IMR-90 (cell line): ENCODE results near the gene MALSU1. TPM values are rescaled to one million over a fixed set of nuclear protein-coding genes. Genes with fewer than 3 reads are reported as not detected.

Source experiments
- ATAC-seq: fragments of 200-7000 bp; cut with Tn5 transposase; 2 replicates; pipeline ENCODE4 v1.9.1; 2020; ENCODE audit warnings: low read depth, mild to moderate bottlenecking, moderate library complexity
- BruUV-seq: library from RNA; stranded (reverse); fragments of 400-500 nt; replicated peaks from 2 replicates; lab custom pipeline; 2021; lab: Mats Ljungman, UMichigan
- CTCF ChIA-PET: fragments of 300-600 bp; formaldehyde crosslinking; extraction: SDS; loops from one replicate; lab custom pipeline; 2021; ENCODE audit warnings: antibody characterized with exemption; lab: Yijun Ruan, JAX
- POLR2A ChIA-PET: fragments of 300-600 bp; sonication (Branson Sonifier 250); formaldehyde crosslinking; loops from one replicate; lab custom pipeline; 2022; ENCODE audit warnings: antibody characterized with exemption; ENCODE audit not compliant: unreplicated experiment; lab: Charles Lee
- DNase-seq: peaks from one replicate; pipeline ENCODE4 v3.0.0; 2013
- H2AFZ ChIP-seq: replicated peaks from 2 replicates; pipeline ENCODE3; 2013; ENCODE audit warnings: low read length, mild to moderate bottlenecking; ENCODE audit not compliant: poor library complexity
- H2AK5ac ChIP-seq: 2 replicates; pipeline ENCODE4 v1.6.1; 2013; ENCODE audit warnings: low read depth, low read length, inconsistent platforms
- H2AK9ac ChIP-seq: replicated peaks from 2 replicates; pipeline ENCODE3; 2013; ENCODE audit warnings: mild to moderate bottlenecking, low read depth, low read length, moderate library complexity; ENCODE audit not compliant: poor library complexity
- H2BK120ac ChIP-seq: 2 replicates; pipeline ENCODE4 v1.6.1; 2013; ENCODE audit warnings: low read depth, low read length, inconsistent platforms
- H2BK15ac ChIP-seq: 3 replicates; pipeline ENCODE4 v1.6.1; 2013; ENCODE audit warnings: low read depth, low read length, inconsistent platforms
- H2BK20ac ChIP-seq: 2 replicates; pipeline ENCODE4 v1.6.1; 2013; ENCODE audit warnings: low read depth, mild to moderate bottlenecking, inconsistent platforms, low read length, moderate library complexity
- H2BK5ac ChIP-seq: 2 replicates; pipeline ENCODE4 v1.6.1; 2013; ENCODE audit warnings: mild to moderate bottlenecking, low read depth, low read length, inconsistent platforms; ENCODE audit not compliant: poor library complexity, severe bottlenecking
- H3K14ac ChIP-seq: replicated peaks from 2 replicates; pipeline ENCODE4 v1.6.1; 2013; ENCODE audit warnings: low read depth, low read length, inconsistent platforms
- H3K18ac ChIP-seq: 2 replicates; pipeline ENCODE4 v1.6.1; 2013; ENCODE audit warnings: low read depth, low read length, control low read depth
- H3K23ac ChIP-seq: 2 replicates; pipeline ENCODE4 v1.6.1; 2013; ENCODE audit warnings: low read depth, low read length, inconsistent platforms
- H3K27ac ChIP-seq: 2 replicates; pipeline ENCODE4 v1.5.1; 2013; ENCODE audit warnings: mild to moderate bottlenecking, control low read depth, low read length; ENCODE audit not compliant: insufficient read depth
- H3K27me3 ChIP-seq: 2 replicates; pipeline ENCODE4 v1.6.1; 2013; ENCODE audit warnings: low read length; ENCODE audit not compliant: control insufficient read depth, insufficient read depth
- H3K36me3 ChIP-seq: 2 replicates; pipeline ENCODE4 v1.6.1; 2013; ENCODE audit warnings: low read length, mixed read lengths; ENCODE audit not compliant: control insufficient read depth, insufficient read depth
- H3K4ac ChIP-seq: 2 replicates; pipeline ENCODE4 v1.6.1; 2013; ENCODE audit warnings: low read depth, low read length, inconsistent platforms
- H3K4me1 ChIP-seq: 2 replicates; pipeline ENCODE4 v1.6.1; 2013; ENCODE audit warnings: low read length, mixed read lengths; ENCODE audit not compliant: control insufficient read depth, insufficient read depth
- H3K4me2 ChIP-seq: 2 replicates; pipeline ENCODE4 v1.6.1; 2013; ENCODE audit warnings: low read depth, mild to moderate bottlenecking, control low read depth, low read length, moderate library complexity
- H3K4me3 ChIP-seq: 2 replicates; pipeline ENCODE4 v1.5.1; 2013; ENCODE audit warnings: low read depth, mild to moderate bottlenecking, control low read depth, low read length, moderate library complexity; ENCODE audit not compliant: insufficient read depth
- H3K56ac ChIP-seq: 2 replicates; pipeline ENCODE4 v1.6.1; 2013; ENCODE audit warnings: low read length, inconsistent platforms; ENCODE audit not compliant: insufficient read depth; ENCODE audit errors: extremely low read depth
- H3K79me1 ChIP-seq, 2 experiments: 2 replicates each; pipeline ENCODE4 v1.6.1; 2013; ENCODE audit warnings: low read length in 2 of 2, inconsistent platforms in 1 of 2, low read depth in 1 of 2
- H3K9ac ChIP-seq: 2 replicates; pipeline ENCODE4 v1.6.1; 2013; ENCODE audit warnings: low read depth, low read length, control low read depth
- H3K9me1 ChIP-seq: 2 replicates; pipeline ENCODE4 v1.6.1; 2013; ENCODE audit warnings: low read length, inconsistent platforms; ENCODE audit not compliant: insufficient read depth
- H3K9me3 ChIP-seq: 2 replicates; pipeline ENCODE4 v1.6.1; 2013; ENCODE audit warnings: low read length; ENCODE audit not compliant: control insufficient read depth, insufficient read depth
- H4K20me1 ChIP-seq: 2 replicates; pipeline ENCODE4 v1.6.1; 2013; ENCODE audit warnings: low read length, inconsistent platforms; ENCODE audit not compliant: insufficient read depth
- H4K5ac ChIP-seq: 2 replicates; pipeline ENCODE4 v1.6.1; 2013; ENCODE audit warnings: mild to moderate bottlenecking, low read depth, low read length, control low read depth
- H4K8ac ChIP-seq, 2 experiments: 2 replicates each; pipeline ENCODE4 v1.6.1; 2013; ENCODE audit warnings: low read depth in 2 of 2, low read length in 2 of 2, control low read depth in 1 of 2, inconsistent platforms in 1 of 2
- H4K91ac ChIP-seq: 2 replicates; pipeline ENCODE4 v1.6.1; 2013; ENCODE audit warnings: low read depth, low read length, inconsistent platforms; ENCODE audit not compliant: insufficient read depth
- BHLHE40 ChIP-seq: fragments of 150-350 bp; IDR thresholded peaks from 2 replicates; pipeline ENCODE4 v1.6.1; 2016; ENCODE audit warnings: mild to moderate bottlenecking, low read depth, low read length
- WGBS, 2 experiments: methylation state at CpG; one replicate each; pipeline versions ENCODE4 v1.1.5 to v1.1.7; 2013; ENCODE audit warnings: missing lambda C conversion rate in 2 of 2; ENCODE audit not compliant: insufficient read length in 1 of 2; ENCODE audit errors: extremely low coverage in 2 of 2; 5-methylcytosine and 5-hydroxymethylcytosine counted together
- dilution Hi-C: fragments of 300-500 bp; cut with HindIII; formaldehyde crosslinking; loops from one replicate; pipeline ENCODE4 v1.14.3; 2018; ENCODE audit warnings: low sequenced_read_pairs; ENCODE audit not compliant: unreplicated experiment
- in situ Hi-C: fragments of 300-500 bp; cut with MboI; formaldehyde crosslinking; loops from 3 replicates; pipeline ENCODE4 v1.14.3; 2019; ENCODE audit warnings: low sequenced_read_pairs, inconsistent platforms, mixed read lengths
- intact Hi-C: fragments of 100-400 bp; cut with micrococcal nuclease; formaldehyde crosslinking; loops from 2 replicates; pipeline ENCODE4 v1.10.0; 2022
- polyA plus RNA-seq, 3 experiments: library from polyadenylated mRNA; depleted of rRNA; stranded (reverse); fragments of >200 nt; gene quantifications; 2 replicates each; pipeline ENCODE4 v1.2.3, GENCODE V29; 2012; ENCODE audit warnings: low replicate concordance in 1 of 3
- total RNA-seq: library from RNA; depleted of rRNA; stranded (reverse); fragments of >200 nt; gene quantifications from 2 replicates; pipeline ENCODE4 v1.2.3, GENCODE V29; 2012

Gene MALSU1
- total and polyA plus RNA-seq, 2 of the 4 experiments (the other 2 are of a cell fraction), result 30.5 to 36.0 TPM

- no TSS peak for BruUV-seq
- Histone ChIP-seq H3K27me3 (no peaks in the 10 kb centered on the region), H3K14ac (peak overlapping the region; percentile 66; the same call in 1 of the 2 replicates), H3K36me3 (peaks cover 15% of the 10 kb centered on the region), H3K23ac (0 out of 2 replicates have a peak overlapping the region, but pooled peaks have one; percentile 32), H3K27ac (peak overlapping the region; percentile 41), H3K18ac (peak overlapping the region; percentile 26; the same call in 1 of the 2 replicates), H2BK5ac (peak overlapping the region; percentile 63), H2BK120ac (peak overlapping the region; percentile 87), H3K9me3 (peaks cover 5% of the 10 kb centered on the region), H2AK9ac (no peak overlapping the region), H2AK5ac (peak overlapping the region; percentile 73), H3K56ac (no peak overlapping the region), H4K8ac (peak overlapping the region; percentile 20 to 76; a peak in 2 of 4 replicates), H3K4me1 (peaks cover 20% of the 10 kb centered on the region), H3K4ac (peak overlapping the region; percentile 86), H4K5ac (no peak overlapping the region), H3K9ac (no peak overlapping the region), H3K9me1 (peaks cover 5% of the 10 kb centered on the region), H4K91ac (peak overlapping the region; percentile 55; the same call in 1 of the 2 replicates), H3K4me3 (no peak overlapping the region), H2BK20ac (0 out of 2 replicates have a peak overlapping the region, but pooled peaks have one; percentile 85), H2AFZ (no peak overlapping the region), H4K20me1 (peaks cover 13% of the 10 kb centered on the region; the same call in 1 of the 2 replicates), H2BK15ac (peak overlapping the region; percentile 35; the same call in 1 of the 3 replicates), H3K4me2 (no peak overlapping the region; the same call in 1 of the 2 replicates), H3K79me1 (peaks cover 16 to 58% of the 10 kb centered on the region in 2 experiments)
- DNase-seq (no peak), ATAC-seq (no peak)
- intact Hi-C loops (no loop called here), in situ Hi-C loops (no loop called here), dilution Hi-C loops (no loop called here)
- ChIA-PET CTCF (no interaction called here), POLR2A (interaction anchor here (0.8 kb wide), 1 partner anchor 16 kb away, joined by 5 read pairs; no protein-coding TSS in a partner anchor)
- WGBS, 2 experiments, result no CpG with 5 or more reads among the region's 2 CpGs
- TF ChIP-seq BHLHE40, result no peak
Measured at GRCh38 chr7:23335136-23335535, 36.0 kb downstream of the MALSU1 start.
